Ovary (tissue), 3 donors: ENCODE data around the gene FILIP1L.

Experiments used
- EP300 ChIP-seq: sonication (generic); formaldehyde crosslinking; IDR thresholded peaks from one replicate; pipeline ENCODE4 v1.6.1; 2017; ENCODE audit warnings: antibody characterized with exemption
- POLR2A ChIP-seq: fragments of 450-650 bp; IDR thresholded peaks from one replicate; pipeline ENCODE4 v1.6.1; 2017; ENCODE audit warnings: antibody characterized with exemption, mild to moderate bottlenecking, moderate library complexity
- TF ChIP-seq, protein P1 (sequence below), 3 donors: fragments of 450-650 bp in 2 of 3; fragments of 200-600 bp in 1 of 3; IDR thresholded peaks; one replicate each; pipeline versions ENCODE4 v1.5.1 to v1.8.0; 2016 to 2022; ENCODE audit warnings: antibody characterized with exemption in 3 of 3, mild to moderate bottlenecking in 1 of 3
- donor health status: DM: no; HTN: no; CAD: no.

- TF ChIP-seq, protein P1, sequence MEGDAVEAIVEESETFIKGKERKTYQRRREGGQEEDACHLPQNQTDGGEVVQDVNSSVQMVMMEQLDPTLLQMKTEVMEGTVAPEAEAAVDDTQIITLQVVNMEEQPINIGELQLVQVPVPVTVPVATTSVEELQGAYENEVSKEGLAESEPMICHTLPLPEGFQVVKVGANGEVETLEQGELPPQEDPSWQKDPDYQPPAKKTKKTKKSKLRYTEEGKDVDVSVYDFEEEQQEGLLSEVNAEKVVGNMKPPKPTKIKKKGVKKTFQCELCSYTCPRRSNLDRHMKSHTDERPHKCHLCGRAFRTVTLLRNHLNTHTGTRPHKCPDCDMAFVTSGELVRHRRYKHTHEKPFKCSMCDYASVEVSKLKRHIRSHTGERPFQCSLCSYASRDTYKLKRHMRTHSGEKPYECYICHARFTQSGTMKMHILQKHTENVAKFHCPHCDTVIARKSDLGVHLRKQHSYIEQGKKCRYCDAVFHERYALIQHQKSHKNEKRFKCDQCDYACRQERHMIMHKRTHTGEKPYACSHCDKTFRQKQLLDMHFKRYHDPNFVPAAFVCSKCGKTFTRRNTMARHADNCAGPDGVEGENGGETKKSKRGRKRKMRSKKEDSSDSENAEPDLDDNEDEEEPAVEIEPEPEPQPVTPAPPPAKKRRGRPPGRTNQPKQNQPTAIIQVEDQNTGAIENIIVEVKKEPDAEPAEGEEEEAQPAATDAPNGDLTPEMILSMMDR (IDR thresholded peaks at IDR 0.05): no peak
- no peak for TF ChIP-seq POLR2A
- TF ChIP-seq EP300: no peak
These were observed 109.4 kb downstream of the FILIP1L start for GRCh38 chr3:100004931-100005330.
